SK-N-SH (cell line): ENCODE results near the gene TSHZ2. TPM values are rescaled to one million over a fixed set of nuclear protein-coding genes. Genes with fewer than 3 reads are reported as not detected.

ENCODE experiments used
- CTCF ChIA-PET: fragments of 300-600, 350-600 bp; formaldehyde crosslinking; extraction: SDS; loops from one replicate; lab custom pipeline; 2021; lab: Yijun Ruan, JAX
- POLR2A ChIA-PET: fragments of 350-600 bp; sonication (Branson Sonifier 250); formaldehyde crosslinking; extraction: SDS; loops from one replicate; lab custom pipeline; 2020; ENCODE audit warnings: antibody characterized with exemption, inconsistent platforms; lab: Yijun Ruan, JAX
- DNase-seq: peaks from one replicate; pipeline ENCODE4 v3.0.0; 2012
- H2AFZ ChIP-seq: fragments of 200-600 bp; sonication (generic); 2 replicates; pipeline ENCODE4 v1.8.1; 2016; ENCODE audit warnings: antibody characterized with exemption, mild to moderate bottlenecking, low read depth
- H3F3A ChIP-seq: fragments of 200-600 bp; sonication (generic); replicated peaks from 2 replicates; pipeline ENCODE3; 2016; ENCODE audit warnings: antibody characterized with exemption, mild to moderate bottlenecking; ENCODE audit not compliant: insufficient read depth
- H3K27ac ChIP-seq, 2 experiments: fragments of 200-500 bp in 1 of 2; fragments of 200-600 bp in 1 of 2; sonication (Bioruptor generic) in 1 of 2; sonication (generic), shearing (Covaris generic) in 1 of 2; 2 replicates each; pipeline versions ENCODE4 v1.5.1 to v1.6.1; 2014 to 2016; ENCODE audit warnings: low read depth in 2 of 2, inconsistent platforms in 1 of 2, low read length in 1 of 2, mild to moderate bottlenecking in 1 of 2, mixed read lengths in 1 of 2
- H3K27me3 ChIP-seq: fragments of 200-600 bp; sonication (generic), shearing (Covaris generic); 2 replicates; pipeline ENCODE4 v1.6.1; 2016; ENCODE audit warnings: mixed run types; ENCODE audit not compliant: insufficient read depth
- H3K36me3 ChIP-seq, 2 experiments: fragments of 200-500 bp in 1 of 2; fragments of 200-600 bp in 1 of 2; sonication (Bioruptor generic) in 1 of 2; sonication (generic) in 1 of 2; replicated peaks in 1 of 2; 2 replicates each; pipeline versions ENCODE3 to v1.5.1; 2014 to 2016; ENCODE audit warnings: low read length in 1 of 2, mild to moderate bottlenecking in 1 of 2; ENCODE audit not compliant: insufficient read depth in 2 of 2, control insufficient read depth in 1 of 2
- H3K4me1 ChIP-seq, 2 experiments: fragments of 200-500 bp in 1 of 2; fragments of 200-600 bp in 1 of 2; sonication (Bioruptor generic) in 1 of 2; sonication (generic), shearing (Covaris generic) in 1 of 2; 2 replicates each; pipeline versions ENCODE4 v1.5.1 to v1.6.1; 2014 to 2016; ENCODE audit warnings: low read depth in 1 of 2, low read length in 1 of 2, mixed run types in 1 of 2; ENCODE audit not compliant: insufficient read depth in 2 of 2, control insufficient read depth in 1 of 2
- H3K4me2 ChIP-seq: fragments of 200-600 bp; sonication (generic), shearing (Covaris generic); 2 replicates; pipeline ENCODE4 v1.6.1; 2017; ENCODE audit warnings: mixed run types
- H3K4me3 ChIP-seq, 2 experiments: fragments of 200-500 bp in 1 of 2; fragments of 200-600 bp in 1 of 2; sonication (Bioruptor generic) in 1 of 2; sonication (generic), shearing (Covaris generic) in 1 of 2; 2 replicates each; pipeline versions ENCODE4 v1.5.1 to v1.8.1; 2014 to 2016; ENCODE audit warnings: low read depth in 2 of 2, inconsistent platforms in 1 of 2, low read length in 1 of 2, mild to moderate bottlenecking in 1 of 2, mixed read lengths in 1 of 2, moderate library complexity in 1 of 2
- H3K79me2 ChIP-seq: fragments of 200-600 bp; sonication (generic); 2 replicates; pipeline ENCODE4 v1.8.1; 2017; ENCODE audit warnings: mild to moderate bottlenecking; ENCODE audit not compliant: insufficient read depth
- H3K9ac ChIP-seq: fragments of 200-600 bp; sonication (generic); 2 replicates; pipeline ENCODE4 v1.6.1; 2017; ENCODE audit warnings: mixed run types
- H3K9me2 ChIP-seq: fragments of 200-600 bp; sonication (generic); 2 replicates; pipeline ENCODE4 v1.6.1; 2017; ENCODE audit warnings: mixed run types
- H3K9me3 ChIP-seq: fragments of 200-600 bp; sonication (generic); 2 replicates; pipeline ENCODE4 v1.6.1; 2017; ENCODE audit warnings: mixed run types, mild to moderate bottlenecking, moderate library complexity
- H4K20me1 ChIP-seq: fragments of 200-600 bp; sonication (generic); 2 replicates; pipeline ENCODE4 v1.6.1; 2017; ENCODE audit warnings: mild to moderate bottlenecking, mixed run types; ENCODE audit not compliant: insufficient read depth
- CTCF ChIP-seq: fragments of 200-600 bp; sonication (generic); IDR thresholded peaks from 2 replicates; pipeline ENCODE4 v1.6.1; 2017; ENCODE audit warnings: antibody characterized with exemption, mild to moderate bottlenecking, moderate library complexity
- EP300 ChIP-seq, 2 experiments: IDR thresholded peaks; 2 replicates each; pipeline versions ENCODE4 v1.4.0 to v1.6.1; 2012; ENCODE audit warnings: borderline replicate concordance in 1 of 2, low read depth in 1 of 2, low read length in 1 of 2
- EZH2phosphoT487 ChIP-seq: fragments of 200-600 bp; sonication (generic); IDR thresholded peaks from 2 replicates; pipeline ENCODE4 v1.6.1; 2017; ENCODE audit warnings: low read depth, mixed run types, mild to moderate bottlenecking, antibody characterized with exemption, moderate library complexity, borderline replicate concordance
- FOSL2 ChIP-seq: IDR thresholded peaks from 2 replicates; pipeline ENCODE4 v1.4.0; 2012; ENCODE audit warnings: low read depth, mild to moderate bottlenecking, moderate library complexity, borderline replicate concordance
- GABPA ChIP-seq: IDR thresholded peaks from 2 replicates; pipeline ENCODE4 v1.4.0; 2012; ENCODE audit warnings: low read depth, mild to moderate bottlenecking
- GATA2 ChIP-seq: sonication (generic); formaldehyde crosslinking; IDR thresholded peaks from 2 replicates; pipeline ENCODE4 v1.5.0; 2020; ENCODE audit warnings: mild to moderate bottlenecking, missing genetic modification reagents
- JUND ChIP-seq: IDR thresholded peaks from 2 replicates; pipeline ENCODE4 v1.4.0; 2012
- MAX ChIP-seq: IDR thresholded peaks from 2 replicates; pipeline ENCODE4 v1.4.0; 2012; ENCODE audit warnings: low read depth
- NFIC ChIP-seq: IDR thresholded peaks from 2 replicates; pipeline ENCODE4 v1.4.0; 2012; ENCODE audit warnings: borderline replicate concordance
- PBX3 ChIP-seq: IDR thresholded peaks from 2 replicates; pipeline ENCODE4; 2012
- POLR2AphosphoS5 ChIP-seq: IDR thresholded peaks from 2 replicates; pipeline ENCODE4 v1.6.1; 2012; ENCODE audit warnings: low read depth, low read length
- RAD21 ChIP-seq: IDR thresholded peaks from 2 replicates; pipeline ENCODE4 v1.6.1; 2012; ENCODE audit warnings: mild to moderate bottlenecking, low read length
- RXRA ChIP-seq: IDR thresholded peaks from 2 replicates; pipeline ENCODE4 v1.4.0; 2012; ENCODE audit warnings: low read depth, mild to moderate bottlenecking, borderline replicate concordance
- SIN3A ChIP-seq: IDR thresholded peaks from 2 replicates; pipeline ENCODE4 v1.6.1; 2012; ENCODE audit warnings: low read depth, mild to moderate bottlenecking, low read length, moderate library complexity, borderline replicate concordance
- SMC3 ChIP-seq: IDR thresholded peaks from 2 replicates; pipeline ENCODE4 v1.6.1; 2012; ENCODE audit warnings: low read depth, low read length, improper control_type of control experiment
- TAF1 ChIP-seq: IDR thresholded peaks from 2 replicates; pipeline ENCODE4 v1.6.1; 2012; ENCODE audit warnings: low read depth, mild to moderate bottlenecking, low read length, moderate library complexity, borderline replicate concordance
- TCF12 ChIP-seq: IDR thresholded peaks from 2 replicates; pipeline ENCODE4 v1.4.0; 2012
- USF1 ChIP-seq: IDR thresholded peaks from 2 replicates; pipeline ENCODE4 v1.4.0; 2012; ENCODE audit warnings: low read depth, borderline replicate concordance
- YY1 ChIP-seq: IDR thresholded peaks from 2 replicates; pipeline ENCODE4 v1.4.0; 2012; ENCODE audit warnings: low read depth, mild to moderate bottlenecking
- ZBTB33 ChIP-seq: IDR thresholded peaks from 2 replicates; pipeline ENCODE4 v1.4.0; 2012; ENCODE audit warnings: low read depth, borderline replicate concordance
- WGBS: methylation state at CpG from one replicate; pipeline ENCODE4 v1.1.6; 2017; ENCODE audit warnings: low lambda C conversion rate; 5-methylcytosine and 5-hydroxymethylcytosine counted together
- polyA plus RNA-seq, 3 experiments: library from polyadenylated mRNA; depleted of rRNA; stranded (reverse); fragments of >200 nt; gene quantifications; 2 replicates each; pipeline ENCODE4 v1.2.3, GENCODE V29; 2012

TSHZ2 gene
- polyA plus RNA-seq, 1 of the 3 experiments (the other 2 are of a cell fraction) = 0.13 TPM

- TF ChIP-seq FOSL2 (no peak), MAX (no peak), TAF1 (no peak)
Measured at GRCh38 chr20:53013847-53014246, 41.7 kb downstream of the TSHZ2 start (continued).

- Histone ChIP-seq H4K20me1 (no peaks in the 10 kb centered on the region), H3F3A (no peaks in the 10 kb centered on the region), H3K27me3 (no peaks in the 10 kb centered on the region), H3K27ac (no peak overlapping the region), H3K9me3 (no peaks in the 10 kb centered on the region), H2AFZ (no peak overlapping the region), H3K36me3 (no peaks in the 10 kb centered on the region), H3K9me2 (no peaks in the 10 kb centered on the region), H3K4me3 (no peak overlapping the region), H3K4me2 (no peak overlapping the region), H3K9ac (no peak overlapping the region), H3K79me2 (no peaks in the 10 kb centered on the region), H3K4me1 (peaks cover 0 to 2% of the 10 kb centered on the region in 2 experiments; a peak in 2 of 4 replicates)
- ChIA-PET POLR2A (no interaction called here), CTCF (no interaction called here)
- 51% methylated on average over 2 of the region's 2 CpGs for WGBS
- no peak for DNase-seq
- no peak for TF ChIP-seq NFIC
- TF ChIP-seq GATA2 = no peak
- no peak for TF ChIP-seq PBX3
- no peak for TF ChIP-seq CTCF
- TF ChIP-seq RAD21 = no peak
- no peak for TF ChIP-seq POLR2AphosphoS5
- no peak for TF ChIP-seq SIN3A
- no peak for TF ChIP-seq GABPA
- no peak for TF ChIP-seq TCF12
- TF ChIP-seq EP300 (IDR thresholded peaks at IDR 0.05; ENCODE audit: borderline replicate concordance in 1 of 2, low read depth in 1 of 2, low read length in 1 of 2) = no peak
Measured at GRCh38 chr20:53016071-53016470, 43.9 kb downstream of the TSHZ2 start.

GRCh38 chr20:53016534-53017042 is 44.4 kb downstream of the TSHZ2 start:
- H3F3A ChIP-seq = no peaks in the 10 kb centered on the region
- H3K27ac ChIP-seq = no peak overlapping the region
- H3K9me3 ChIP-seq = no peaks in the 10 kb centered on the region
- no peak overlapping the region for H2AFZ ChIP-seq
- no peaks in the 10 kb centered on the region for H3K9me2 ChIP-seq
- CTCF ChIA-PET = no interaction called here
- H3K27me3 ChIP-seq = no peaks in the 10 kb centered on the region
- no peak for DNase-seq
- H3K9ac ChIP-seq = no peak overlapping the region
- POLR2A ChIA-PET = no interaction called here
- H3K4me2 ChIP-seq = no peak overlapping the region
- H3K36me3 ChIP-seq = no peaks in the 10 kb centered on the region
- H3K4me3 ChIP-seq = no peak overlapping the region
- H3K79me2 ChIP-seq = no peaks in the 10 kb centered on the region
- peaks cover 0 to 2% of the 10 kb centered on the region in 2 experiments; a peak in 2 of 4 replicates for H3K4me1 ChIP-seq
- 49% methylated on average over 5 of the region's 5 CpGs for whole genome bisulfite sequencing
- no peaks in the 10 kb centered on the region for H4K20me1 ChIP-seq
- no peak for TF ChIP-seq YY1
- TF ChIP-seq GATA2 = no peak
- TF ChIP-seq RXRA = no peak
- no peak for TF ChIP-seq SMC3
- no peak for TF ChIP-seq USF1
- TF ChIP-seq PBX3 = no peak
- TF ChIP-seq ZBTB33 = no peak
- TF ChIP-seq GABPA = no peak
- no peak for TF ChIP-seq EZH2phosphoT487
- no peak for TF ChIP-seq EP300 (IDR thresholded peaks at IDR 0.05; ENCODE audit: borderline replicate concordance in 1 of 2, low read depth in 1 of 2, low read length in 1 of 2)
- no peak for TF ChIP-seq POLR2AphosphoS5
- no peak for TF ChIP-seq JUND
